Nephron progenitor cell (in vitro differentiated cells): ENCODE measurements around the gene ALOX5AP.
A peak's percentile ranks its signal among the peaks of the same experiment; 100 is the strongest.

ENCODE experiments used
- DNase-seq: peaks from one replicate; pipeline ENCODE4 v3.0.0; 2021
- H3K27ac Mint-ChIP-seq: 2 replicates; pipeline ENCODE4 v1.8.0; 2021; ENCODE audit warnings: mild to moderate bottlenecking, moderate library complexity, mixed read lengths
- H3K27me3 Mint-ChIP-seq: 2 replicates; pipeline ENCODE4 v1.8.0; 2021; ENCODE audit warnings: mild to moderate bottlenecking, low read depth, mixed read lengths; ENCODE audit not compliant: poor library complexity
- H3K36me3 Mint-ChIP-seq: 2 replicates; pipeline ENCODE4 v1.8.0; 2021; ENCODE audit warnings: low read depth, mixed read lengths
- H3K4me1 Mint-ChIP-seq: 2 replicates; pipeline ENCODE4 v1.8.0; 2021; ENCODE audit warnings: mixed read lengths
- H3K4me3 Mint-ChIP-seq: 2 replicates; pipeline ENCODE4 v1.8.0; 2021; ENCODE audit warnings: mild to moderate bottlenecking, moderate library complexity, mixed read lengths
- H3K9me3 Mint-ChIP-seq: 2 replicates; pipeline ENCODE4 v1.8.0; 2021; ENCODE audit warnings: mild to moderate bottlenecking, moderate library complexity, mixed read lengths
- TF ChIP-seq, protein P1 (sequence below): fragments of 200-600 bp; sonication (generic); IDR thresholded peaks from 2 replicates; pipeline ENCODE4 v1.5.0; 2021; ENCODE audit warnings: antibody characterized with exemption

Gene ALOX5AP

DNA sequence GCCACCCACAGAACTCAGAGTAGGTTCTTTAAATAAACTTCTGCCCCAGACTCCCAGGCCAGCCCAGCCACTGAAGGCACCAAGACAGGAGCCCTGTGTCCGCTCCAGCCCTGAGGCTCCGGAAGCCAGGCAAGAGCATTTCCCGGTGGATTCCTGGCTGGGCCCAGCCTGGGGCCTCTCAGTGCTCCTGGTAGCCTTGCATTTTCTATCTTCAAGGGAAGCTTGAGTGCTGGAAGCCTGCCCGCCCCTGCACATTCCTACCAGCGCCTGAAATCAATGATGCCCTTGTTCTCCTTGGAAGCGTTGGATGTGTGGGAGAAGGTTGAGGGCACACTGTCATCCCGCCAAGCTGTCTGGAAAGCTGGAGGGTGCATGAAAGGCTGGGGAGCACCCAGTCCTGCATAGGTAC lies 70.3 kb downstream of the ALOX5AP start:
- peaks cover 30% of the 10 kb centered on the region for H3K4me1 Mint-ChIP-seq
- no peaks in the 10 kb centered on the region for H3K36me3 Mint-ChIP-seq
- H3K27ac Mint-ChIP-seq: no peak overlapping the region
- no peak overlapping the region for H3K4me3 Mint-ChIP-seq
- H3K27me3 Mint-ChIP-seq: peaks cover 2% of the 10 kb centered on the region
- no peaks in the 10 kb centered on the region for H3K9me3 Mint-ChIP-seq
- peak; percentile 21 for DNase-seq
- TF ChIP-seq, protein P1, sequence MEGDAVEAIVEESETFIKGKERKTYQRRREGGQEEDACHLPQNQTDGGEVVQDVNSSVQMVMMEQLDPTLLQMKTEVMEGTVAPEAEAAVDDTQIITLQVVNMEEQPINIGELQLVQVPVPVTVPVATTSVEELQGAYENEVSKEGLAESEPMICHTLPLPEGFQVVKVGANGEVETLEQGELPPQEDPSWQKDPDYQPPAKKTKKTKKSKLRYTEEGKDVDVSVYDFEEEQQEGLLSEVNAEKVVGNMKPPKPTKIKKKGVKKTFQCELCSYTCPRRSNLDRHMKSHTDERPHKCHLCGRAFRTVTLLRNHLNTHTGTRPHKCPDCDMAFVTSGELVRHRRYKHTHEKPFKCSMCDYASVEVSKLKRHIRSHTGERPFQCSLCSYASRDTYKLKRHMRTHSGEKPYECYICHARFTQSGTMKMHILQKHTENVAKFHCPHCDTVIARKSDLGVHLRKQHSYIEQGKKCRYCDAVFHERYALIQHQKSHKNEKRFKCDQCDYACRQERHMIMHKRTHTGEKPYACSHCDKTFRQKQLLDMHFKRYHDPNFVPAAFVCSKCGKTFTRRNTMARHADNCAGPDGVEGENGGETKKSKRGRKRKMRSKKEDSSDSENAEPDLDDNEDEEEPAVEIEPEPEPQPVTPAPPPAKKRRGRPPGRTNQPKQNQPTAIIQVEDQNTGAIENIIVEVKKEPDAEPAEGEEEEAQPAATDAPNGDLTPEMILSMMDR: no peak

DNA sequence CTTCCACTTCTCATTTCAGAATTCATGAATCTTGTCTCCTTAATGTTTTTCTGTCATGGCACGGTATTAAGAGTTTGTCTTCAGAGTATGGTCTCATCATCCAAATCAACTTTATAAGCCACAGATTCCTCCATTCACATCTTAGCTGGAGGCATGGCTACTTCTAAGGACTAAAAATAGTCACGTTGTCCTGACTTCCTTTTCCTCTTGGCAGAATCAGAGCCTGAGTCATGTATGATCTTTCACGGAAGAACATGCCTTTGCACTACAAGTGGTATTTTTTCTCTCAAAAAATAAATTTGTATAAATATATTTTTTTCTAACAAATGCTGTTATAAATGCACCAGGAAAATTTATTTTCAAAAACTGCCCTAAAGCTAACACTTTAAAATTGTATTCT lies 71.4 kb downstream of the ALOX5AP start:
- Mint-ChIP-seq H3K27me3 (peaks cover 2% of the 10 kb centered on the region), H3K4me1 (peaks cover 29% of the 10 kb centered on the region), H3K9me3 (no peaks in the 10 kb centered on the region), H3K4me3 (no peak overlapping the region), H3K27ac (no peak overlapping the region), H3K36me3 (no peaks in the 10 kb centered on the region)
- DNase-seq: no peak
- TF ChIP-seq, protein P1: no peak

GRCh38 chr13:30807392-30807791 lies 72.0 kb downstream of the ALOX5AP start:
- Mint-ChIP-seq H3K4me3 (no peak overlapping the region), H3K36me3 (no peaks in the 10 kb centered on the region), H3K27me3 (peaks cover 2% of the 10 kb centered on the region), H3K4me1 (peaks cover 27% of the 10 kb centered on the region), H3K9me3 (no peaks in the 10 kb centered on the region), H3K27ac (no peak overlapping the region)
- TF ChIP-seq, protein P1: no peak
- no peak for DNase-seq

GRCh38 chr13:30808600-30808999 lies 73.3 kb downstream of the ALOX5AP start:
- H3K27me3 Mint-ChIP-seq: peaks cover 2% of the 10 kb centered on the region
- H3K4me3 Mint-ChIP-seq: no peak overlapping the region
- no peak for DNase-seq
- TF ChIP-seq, protein P1: no peak
- H3K36me3 Mint-ChIP-seq: no peaks in the 10 kb centered on the region
- no peak overlapping the region for H3K27ac Mint-ChIP-seq
- H3K4me1 Mint-ChIP-seq: peaks cover 15% of the 10 kb centered on the region
- H3K9me3 Mint-ChIP-seq: no peaks in the 10 kb centered on the region

DNA sequence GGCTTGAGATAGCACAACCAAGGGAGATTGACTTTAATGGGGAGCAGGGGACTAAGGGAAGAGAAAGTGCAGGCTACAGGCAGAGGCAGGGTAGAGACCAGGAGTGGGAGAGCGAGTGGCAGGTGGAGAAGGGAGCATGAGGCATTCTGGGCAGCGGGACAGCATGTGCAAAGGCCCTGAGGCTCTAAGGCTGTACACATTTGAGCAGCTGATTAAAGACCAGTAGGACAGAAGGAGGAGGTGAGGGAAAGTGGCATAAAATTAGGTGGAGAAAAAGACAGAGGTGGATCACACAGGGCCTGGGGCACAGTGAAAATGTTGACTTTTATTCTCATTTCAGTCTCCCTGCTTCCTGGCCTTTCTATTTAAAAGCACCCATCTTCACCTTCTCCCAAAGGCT lies 74.4 kb downstream of the ALOX5AP start:
- TF ChIP-seq, protein P1: no peak
- Mint-ChIP-seq H3K36me3 (no peaks in the 10 kb centered on the region), H3K4me3 (no peak overlapping the region), H3K9me3 (no peaks in the 10 kb centered on the region), H3K27ac (no peak overlapping the region), H3K27me3 (no peaks in the 10 kb centered on the region), H3K4me1 (peaks cover 13% of the 10 kb centered on the region)
- DNase-seq: no peak

GRCh38 chr13:30810261-30810701 lies 74.9 kb downstream of the ALOX5AP start:
- Mint-ChIP-seq H3K27me3 (no peaks in the 10 kb centered on the region), H3K27ac (no peak overlapping the region), H3K4me3 (no peak overlapping the region), H3K9me3 (no peaks in the 10 kb centered on the region), H3K4me1 (peaks cover 11% of the 10 kb centered on the region), H3K36me3 (no peaks in the 10 kb centered on the region)
- TF ChIP-seq, protein P1: no peak
- no peak for DNase-seq
